TTC549 (cell line): ENCODE results near the gene LRRC36.
"Not testable (repeated sequence)": the region's sequence is repeated elsewhere in the genome, so short reads cannot be mapped to it uniquely, and the experiment has no call there.

Experiments
- FAIRE-seq: peaks from 2 replicates; lab custom pipeline; 2012; peaks lifted over from hg19 to GRCh38; lab: Jason Lieb, UNC

LRRC36 gene

DNA sequence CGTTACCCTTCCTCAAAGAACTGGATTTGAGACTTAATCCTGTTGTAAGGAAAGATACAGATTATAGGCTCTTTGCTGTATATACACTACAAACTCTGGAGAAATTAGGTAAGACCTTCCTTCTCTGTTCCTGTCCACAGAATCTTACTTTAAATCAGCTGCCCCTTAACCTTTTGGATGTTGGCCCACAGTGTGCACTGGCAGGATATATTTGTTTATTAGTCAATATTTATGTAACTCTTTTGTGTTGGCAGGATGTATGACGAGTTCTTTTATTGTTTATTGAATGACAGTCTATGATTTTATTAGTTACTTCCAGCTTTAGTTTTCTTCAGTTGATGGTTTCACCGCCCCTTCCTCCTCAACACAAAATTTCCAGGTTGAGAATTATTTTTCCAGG is 19.7 kb downstream of the LRRC36 start:
- no peak for FAIRE-seq

DNA sequence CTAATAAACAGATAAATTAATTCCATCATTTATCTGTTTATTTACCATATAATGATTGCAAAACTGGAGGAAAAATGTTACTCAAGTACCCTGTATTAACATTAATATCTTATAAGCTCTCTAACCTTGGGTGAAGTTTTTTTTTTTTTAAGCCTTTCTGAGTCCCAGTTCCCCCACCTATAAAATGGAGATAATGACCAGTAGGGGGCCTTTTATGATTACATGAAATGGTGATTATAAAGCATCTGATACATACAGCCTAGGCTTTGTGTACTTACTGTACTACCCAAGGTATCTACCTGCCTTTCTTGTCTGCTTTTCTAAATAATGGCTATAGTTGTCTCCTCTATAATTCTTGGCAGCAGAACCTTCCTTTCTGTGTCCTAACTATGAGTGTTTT is 22.6 kb downstream of the LRRC36 start:
- no peak for FAIRE-seq

DNA sequence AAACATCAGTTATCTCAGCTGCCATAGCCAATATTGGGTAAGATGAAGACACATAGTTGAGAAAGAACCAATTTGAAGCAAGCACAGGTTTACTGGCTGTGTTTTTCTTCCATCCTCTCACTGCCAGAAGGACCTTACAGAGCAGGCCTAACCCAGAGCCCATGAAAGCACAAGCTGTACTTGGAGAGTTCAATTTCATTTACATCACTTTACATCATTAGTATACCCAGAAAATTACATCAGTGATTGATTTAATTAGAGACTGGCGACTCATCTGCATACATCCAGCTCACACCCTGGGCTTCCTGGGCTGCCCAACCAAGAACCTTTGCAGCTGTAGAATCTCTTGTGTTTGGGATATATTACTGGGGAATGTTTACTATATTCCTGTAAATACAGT is 23.7 kb downstream of the LRRC36 start:
- FAIRE-seq = no peak

DNA sequence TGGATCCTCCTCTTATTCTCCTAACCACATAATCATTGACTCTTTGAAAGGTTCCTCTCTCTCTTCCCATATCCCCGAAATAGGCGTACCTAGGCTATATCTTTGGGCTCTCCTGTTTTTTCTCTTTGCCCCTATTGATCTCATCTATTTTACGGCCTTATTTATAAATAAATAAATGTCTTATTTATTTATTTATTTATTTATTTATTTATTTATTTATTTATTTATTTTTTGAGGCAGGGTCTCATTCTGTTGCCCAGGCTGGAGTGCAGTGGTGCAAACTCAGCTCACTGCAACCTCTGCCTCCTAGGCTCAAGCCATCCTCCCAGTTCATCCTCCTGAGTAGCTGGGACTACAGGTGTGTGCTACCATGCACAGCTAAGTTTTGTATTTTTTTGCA is 25.8 kb downstream of the LRRC36 start:
- FAIRE-seq = not testable (repeated sequence)

DNA sequence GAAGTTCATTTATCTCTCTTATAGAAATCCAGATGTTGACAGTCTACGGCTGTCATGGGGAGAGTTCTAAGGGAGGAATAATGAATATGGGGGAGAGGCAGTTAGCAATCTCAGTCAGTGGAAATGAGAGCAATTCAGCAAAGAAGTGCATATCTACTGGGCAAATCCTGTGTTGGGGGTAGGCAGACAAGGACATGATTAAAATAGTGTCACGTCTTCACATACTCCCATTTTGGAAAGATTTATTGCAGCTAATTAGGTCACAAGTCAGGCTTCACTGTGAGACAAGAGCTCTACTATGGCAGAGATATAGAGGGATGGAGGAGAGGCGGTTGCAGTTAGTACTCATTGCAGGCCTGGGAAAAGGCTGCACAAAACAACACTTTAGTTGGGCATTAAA is 29.8 kb downstream of the LRRC36 start:
- FAIRE-seq = no peak

DNA sequence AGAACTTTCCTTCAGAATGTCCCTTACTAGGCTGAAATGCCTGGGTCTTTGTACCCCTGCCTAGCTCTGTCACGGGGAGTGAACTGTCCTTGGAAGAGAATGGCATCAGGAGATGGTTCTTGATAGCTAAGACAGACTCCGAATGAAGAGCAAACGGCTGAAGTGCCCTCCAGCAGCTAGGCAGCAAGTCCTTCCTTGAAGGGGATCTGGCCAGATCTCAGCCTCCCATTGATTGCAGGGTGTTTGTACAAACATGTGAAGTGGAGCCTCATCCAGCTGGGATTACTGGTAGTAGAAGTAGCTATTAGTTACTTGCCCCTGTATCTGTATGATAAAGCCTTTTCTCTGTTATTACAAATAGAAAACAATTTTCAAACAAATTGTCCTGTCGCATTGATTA is 30.9 kb downstream of the LRRC36 start:
- FAIRE-seq = no peak

DNA sequence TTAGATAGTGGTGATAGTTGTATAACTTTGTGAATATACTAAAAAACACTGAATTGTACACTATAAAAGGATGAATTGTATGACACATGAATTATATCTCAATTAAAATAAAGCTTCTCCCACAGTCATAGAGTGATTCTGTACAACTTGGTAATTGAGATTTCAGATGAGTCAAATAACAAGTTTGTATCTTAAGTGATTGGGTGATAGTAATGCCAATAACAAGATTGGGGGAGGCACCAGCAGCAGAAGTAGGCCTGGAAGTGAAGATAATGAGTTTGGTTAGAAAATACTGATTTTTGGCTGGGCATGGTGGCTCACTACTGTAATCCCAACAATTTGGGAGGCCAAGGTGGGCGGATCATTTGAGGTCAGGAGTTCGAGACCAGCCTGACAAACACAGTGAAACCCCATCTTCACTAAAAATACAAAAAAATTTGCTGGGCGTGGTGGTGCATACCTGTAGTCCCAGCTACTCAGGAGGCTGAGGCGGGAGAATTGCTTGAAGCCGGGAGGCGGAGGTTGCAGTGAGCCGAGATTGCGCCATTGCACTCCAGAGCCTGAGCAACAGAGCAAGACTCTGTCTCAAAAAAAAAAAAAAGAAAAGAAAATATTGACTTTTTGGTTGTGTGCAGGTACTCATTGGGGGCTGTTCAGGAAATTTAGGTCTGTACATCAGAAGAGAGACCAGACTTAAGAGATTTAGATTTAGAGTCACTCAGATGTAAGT is 33.1 kb downstream of the LRRC36 start:
- not testable (repeated sequence) for FAIRE-seq

DNA sequence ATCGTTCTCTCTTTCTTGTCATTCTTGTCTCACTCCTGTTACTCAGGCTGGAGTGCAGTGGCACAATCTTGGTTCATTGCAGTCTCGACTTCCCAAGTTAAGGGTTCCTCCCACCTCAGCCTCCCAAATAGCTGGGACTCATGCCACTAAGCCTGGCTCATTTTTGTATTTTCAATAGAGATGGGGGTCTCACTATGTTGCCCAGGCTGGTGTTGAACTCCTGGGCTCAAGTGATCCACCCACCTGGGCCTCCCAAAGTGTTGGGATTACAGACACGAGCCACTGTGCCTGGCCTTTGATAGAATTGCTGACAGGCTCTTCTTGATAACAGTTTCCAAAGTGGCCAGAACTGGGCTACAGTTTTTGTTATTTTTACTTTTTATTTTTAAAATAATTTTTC is 34.4 kb downstream of the LRRC36 start:
- FAIRE-seq = no peak

DNA sequence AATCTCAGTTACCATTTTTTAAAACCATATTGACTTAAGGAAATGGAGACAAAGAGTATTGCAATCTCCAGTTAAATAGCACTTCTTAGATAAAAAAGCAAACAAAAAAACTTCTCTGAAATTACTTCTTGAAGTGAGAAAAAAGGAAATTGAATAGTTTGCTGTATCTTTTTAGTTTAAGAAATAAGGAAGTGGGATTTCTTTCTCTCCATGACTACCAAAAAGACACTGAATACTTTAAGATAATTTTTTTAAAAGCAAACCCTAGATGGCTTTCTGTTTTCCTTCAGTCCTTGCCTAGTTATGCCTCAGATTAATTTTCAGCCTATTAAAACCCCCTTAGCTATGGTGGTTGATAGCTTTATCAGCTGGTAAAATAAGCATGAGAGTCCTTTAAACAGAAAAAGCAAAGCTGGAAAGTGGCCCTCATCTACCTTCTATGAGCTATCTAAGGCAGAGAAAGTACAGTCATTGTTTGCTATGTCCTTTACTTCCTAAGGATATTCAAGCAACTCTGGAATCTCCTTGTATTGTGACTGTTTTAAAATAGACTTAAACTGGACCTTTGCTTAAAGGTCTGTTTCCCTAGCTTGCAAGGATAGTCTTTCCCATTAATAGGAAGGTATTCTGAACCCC is 38.1 kb downstream of the LRRC36 start:
- FAIRE-seq = no peak

DNA sequence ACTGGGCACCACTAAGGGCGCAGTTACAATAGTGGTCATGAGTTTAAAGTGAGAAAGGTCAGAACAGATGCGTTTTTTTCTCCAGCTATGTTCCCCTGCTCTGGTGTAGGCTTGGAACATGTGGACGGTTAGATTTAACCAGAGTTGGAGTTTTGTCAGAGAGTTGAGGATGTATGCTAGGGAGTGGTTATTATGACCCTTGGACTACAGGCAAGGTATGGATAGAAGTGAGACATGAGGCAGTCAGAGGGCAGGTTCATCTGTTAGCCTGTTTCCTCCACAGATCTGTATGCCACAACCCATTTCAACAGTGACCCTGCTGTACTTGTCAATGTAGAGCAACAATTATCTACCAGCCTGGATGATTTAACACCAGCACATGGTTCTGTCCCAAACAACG is 44.0 kb downstream of the LRRC36 start:
- FAIRE-seq = no peak

DNA sequence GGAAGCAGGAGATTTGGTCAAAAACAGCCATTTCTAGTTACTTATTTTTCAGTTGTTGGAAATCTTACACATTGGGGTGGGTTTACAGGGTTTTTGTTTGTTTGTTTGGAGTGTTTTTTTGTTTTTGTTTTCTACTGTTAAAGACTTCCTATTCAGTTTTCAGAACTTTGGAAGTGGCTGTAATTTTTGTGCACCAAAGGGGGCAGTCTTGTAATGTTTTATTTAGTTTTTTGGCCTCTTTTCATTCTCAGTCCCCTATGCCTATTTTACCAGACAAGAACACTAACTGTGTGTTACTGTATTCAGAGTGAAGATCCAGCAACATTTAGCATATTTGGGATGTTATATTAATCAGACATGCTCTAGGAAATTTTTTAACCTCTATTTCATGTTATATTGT is 46.0 kb downstream of the LRRC36 start:
- no peak for FAIRE-seq

DNA sequence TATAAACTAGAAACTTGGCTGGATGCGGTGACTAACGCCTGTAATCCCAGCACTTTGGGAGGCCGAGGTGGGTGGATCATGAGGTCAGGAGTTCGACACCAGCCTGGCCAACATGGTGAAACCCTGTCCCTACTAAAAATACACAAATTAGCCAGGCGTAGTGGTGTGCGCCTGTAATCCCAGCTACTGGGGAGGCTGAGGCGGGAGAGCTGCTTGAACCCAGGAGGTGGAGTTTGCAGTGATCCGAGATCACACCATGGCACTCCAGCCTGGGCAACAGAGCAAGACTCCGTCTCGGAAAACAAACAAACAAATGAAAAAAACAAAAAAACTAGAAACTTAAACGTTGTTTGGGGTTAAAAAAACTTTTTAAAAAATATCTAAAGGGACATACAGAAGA is 49.4 kb downstream of the LRRC36 start:
- not testable (repeated sequence) for FAIRE-seq

DNA sequence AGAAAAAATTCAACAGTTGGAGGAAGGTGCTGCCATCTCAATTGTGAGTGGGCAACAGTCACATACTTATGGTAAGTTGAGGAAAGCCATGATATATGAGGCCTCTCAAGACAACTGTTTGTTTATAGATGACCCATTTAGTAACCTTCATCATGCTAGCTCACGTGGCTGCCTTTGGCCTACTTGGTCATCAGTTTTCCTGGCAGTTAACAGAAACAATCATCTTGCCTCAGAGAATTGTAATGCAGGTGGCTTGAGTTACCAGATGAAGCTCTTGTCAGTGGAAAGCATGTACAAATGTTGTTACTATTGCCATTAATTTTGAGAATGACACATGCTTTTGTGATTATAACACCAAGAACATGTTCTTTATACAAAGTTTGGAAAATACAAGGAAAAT is 52.0 kb downstream of the LRRC36 start:
- FAIRE-seq = no peak

DNA sequence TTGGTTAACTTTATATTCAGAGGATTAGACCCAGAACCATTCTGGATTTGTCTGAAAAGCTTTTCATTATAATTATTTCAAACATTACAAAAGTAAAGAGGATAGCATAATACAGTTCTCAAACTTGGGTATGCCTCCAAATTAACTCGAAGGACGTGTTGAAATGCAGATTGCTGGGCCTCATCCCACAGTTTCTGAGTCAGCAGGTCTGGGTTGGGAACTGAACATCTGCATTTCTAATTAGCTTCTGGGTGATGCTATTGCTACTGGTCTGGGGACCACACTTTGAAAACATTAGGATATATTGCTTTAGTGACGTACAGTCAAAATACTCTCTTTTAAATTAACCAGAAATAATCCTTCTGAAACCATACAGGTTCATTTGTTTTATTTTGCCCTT is 56.7 kb downstream of the LRRC36 start:
- FAIRE-seq = no peak

DNA sequence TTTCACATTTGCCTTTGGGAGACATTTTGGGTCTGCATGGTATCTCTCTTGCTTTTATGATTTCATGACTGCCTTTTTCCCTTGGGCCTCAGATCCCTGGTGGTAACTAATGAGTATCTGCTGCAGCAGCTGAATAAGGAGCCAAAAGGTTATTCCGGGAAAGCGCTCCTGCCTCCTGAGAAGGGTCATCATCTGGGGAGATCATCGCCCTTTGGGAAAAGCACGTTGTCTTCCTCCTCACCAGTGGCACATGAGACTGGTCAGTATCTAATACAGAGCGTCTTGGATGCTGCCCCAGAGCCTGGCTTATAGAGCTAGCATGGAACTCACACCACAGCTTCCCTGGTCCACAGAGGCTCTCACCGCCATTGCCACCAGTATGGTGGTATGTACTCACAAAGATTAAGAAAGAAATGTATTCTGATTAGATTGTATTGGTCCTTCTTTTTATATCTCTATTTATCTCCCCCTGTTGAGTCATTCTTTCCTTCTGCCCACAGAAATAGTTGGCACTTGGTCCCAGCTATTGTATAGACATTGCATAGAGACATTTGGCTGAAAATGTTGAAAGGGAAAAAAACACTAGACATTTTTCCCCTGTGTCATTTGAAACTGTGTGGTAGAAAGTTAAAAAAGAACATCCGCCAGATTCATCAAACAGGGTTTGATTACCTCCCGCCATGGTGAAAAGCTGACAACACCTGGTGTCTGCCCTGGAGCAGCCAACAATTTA is 58.3 kb downstream of the LRRC36 start:
- FAIRE-seq = no peak

DNA sequence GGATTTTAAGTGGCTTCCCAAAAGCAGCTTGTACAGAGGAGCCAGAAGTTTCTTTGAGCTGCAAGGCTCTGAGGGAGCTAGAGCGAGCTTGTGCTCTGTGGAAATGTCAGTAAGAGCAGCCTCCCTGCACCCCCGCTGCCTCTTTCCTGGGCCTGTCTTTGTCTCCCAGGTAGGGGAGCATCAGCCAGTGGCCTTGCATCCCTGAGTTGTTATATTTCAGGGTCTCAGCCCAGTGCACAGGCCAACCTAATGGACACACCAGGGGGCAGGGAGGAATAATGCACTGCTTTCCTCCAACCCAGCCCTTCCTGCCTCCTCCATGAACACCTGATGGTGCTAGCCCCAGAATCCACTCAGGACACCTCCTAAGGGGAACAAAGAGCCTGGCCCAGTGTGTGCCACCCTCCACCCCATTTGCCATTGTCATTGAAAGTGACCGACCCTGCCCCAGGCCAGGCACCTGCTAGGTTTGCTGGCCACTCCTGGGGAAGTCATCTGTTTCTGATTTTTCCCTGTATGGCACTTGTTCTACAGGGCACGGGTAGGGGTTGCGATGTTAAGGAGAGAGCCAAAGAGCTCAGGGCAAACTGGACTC is 60.3 kb downstream of the LRRC36 start:
- FAIRE-seq = no peak

DNA sequence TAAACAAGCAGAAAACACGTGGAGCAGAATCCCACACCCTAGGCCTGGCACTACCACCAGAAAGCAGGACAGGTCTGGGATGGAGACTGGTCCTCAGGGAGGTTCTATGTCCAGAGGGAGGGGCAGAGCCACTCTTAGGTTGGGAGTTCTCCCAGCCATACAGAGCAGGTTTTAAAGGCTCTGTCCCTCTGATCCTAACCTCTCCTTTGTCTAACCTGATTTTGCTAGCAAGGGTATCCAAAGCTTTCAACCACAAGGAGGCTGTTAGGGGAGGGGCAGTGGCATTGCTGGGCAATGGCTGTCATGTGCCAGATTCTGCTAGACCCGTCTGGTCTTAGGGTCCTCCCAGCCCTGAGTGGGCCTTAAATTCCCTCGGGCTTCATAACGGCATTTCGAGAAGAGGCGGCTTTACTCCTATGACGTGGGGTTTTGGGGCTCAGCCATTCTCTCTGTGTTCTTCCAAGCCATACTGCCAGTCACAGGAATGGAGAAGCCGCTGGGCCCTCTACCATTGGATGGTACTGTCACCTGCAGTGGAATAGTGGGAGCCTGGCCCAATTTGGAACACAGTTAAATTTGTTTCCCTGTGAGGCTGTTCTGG is 61.0 kb downstream of the LRRC36 start:
- no peak for FAIRE-seq

DNA sequence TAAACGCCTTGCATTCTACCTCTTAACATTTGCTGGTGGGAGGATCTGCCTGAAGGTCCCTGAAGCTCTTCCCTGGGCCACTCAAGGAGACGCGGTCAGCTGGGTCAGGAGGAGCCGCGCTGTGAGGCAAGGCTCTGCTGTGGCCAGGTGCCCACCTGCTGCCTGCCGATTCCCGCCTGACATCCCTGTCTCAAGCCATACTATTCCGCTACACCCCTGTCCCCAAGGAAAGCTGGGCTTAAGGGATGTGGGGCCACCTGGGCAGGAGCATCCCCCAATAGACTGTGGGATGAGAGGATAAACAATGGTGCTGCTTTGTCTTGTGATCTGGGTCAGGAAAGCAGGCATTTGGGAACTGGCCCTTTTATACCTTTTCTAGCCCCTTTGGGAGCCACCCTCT is 61.6 kb downstream of the LRRC36 start:
- FAIRE-seq = no peak

DNA sequence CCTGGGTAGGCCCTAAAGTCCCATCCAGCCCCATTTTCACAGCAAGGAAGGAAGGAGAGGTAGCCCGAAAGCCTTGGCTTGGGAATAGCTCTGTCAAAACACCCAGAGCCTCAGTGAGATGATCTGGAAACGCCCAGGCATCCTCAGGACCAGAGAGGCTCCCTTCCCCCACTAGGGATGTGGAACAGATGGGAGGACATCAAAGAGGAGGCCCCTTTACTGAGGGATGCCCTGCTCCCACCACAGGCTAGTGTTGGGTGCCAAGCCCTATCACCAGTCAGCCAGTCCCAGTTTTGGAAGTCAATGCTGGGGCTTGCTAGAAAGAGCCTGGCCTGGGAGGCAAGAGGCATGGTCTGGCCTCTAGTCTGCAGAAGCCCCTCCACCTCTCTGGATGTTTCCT is 62.0 kb downstream of the LRRC36 start:
- FAIRE-seq = no peak

DNA sequence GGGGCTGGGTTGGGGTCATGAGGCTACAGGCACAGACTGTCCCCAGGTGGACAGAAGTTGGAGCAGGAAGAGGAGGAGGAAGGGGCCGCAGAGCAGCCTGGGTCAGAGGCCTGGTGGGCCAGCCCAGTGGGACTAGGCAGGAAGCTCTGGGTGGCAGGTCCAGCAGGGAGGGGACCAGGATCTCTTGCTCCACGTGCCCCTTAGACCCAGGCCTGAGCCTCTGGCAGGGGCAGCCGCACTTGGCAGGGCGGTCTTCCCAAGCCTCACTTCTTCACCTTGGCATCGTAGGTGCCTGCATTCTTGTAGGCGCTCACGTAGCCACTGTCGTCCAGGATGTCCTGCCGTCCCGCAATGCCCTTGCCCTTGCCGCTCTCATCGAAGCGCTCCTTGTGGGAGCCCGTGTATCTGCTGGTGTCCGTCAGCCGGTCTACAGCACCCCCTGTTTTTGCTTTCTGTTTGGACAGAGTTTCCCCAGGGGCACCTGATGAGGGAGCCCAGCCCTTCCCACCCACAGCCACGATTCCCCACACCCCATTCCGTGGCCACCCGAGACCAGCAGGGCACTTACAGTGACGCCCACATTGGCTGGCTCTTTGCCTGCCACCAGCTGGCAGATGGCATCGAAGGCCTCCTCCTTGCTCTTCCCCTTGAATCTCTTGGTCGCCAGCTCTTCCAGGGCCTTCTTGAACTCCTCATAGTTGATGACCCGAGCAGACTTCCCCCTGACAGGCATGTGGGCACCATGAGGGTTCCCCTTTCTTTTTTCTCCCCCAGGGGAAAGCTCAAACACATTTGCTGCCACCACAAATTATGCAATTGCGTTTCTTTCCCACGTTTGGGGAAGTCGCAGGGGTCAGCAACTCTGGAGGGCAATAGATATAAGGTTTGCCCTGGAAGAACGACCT is 63.5 kb downstream of the LRRC36 start:
- no peak for FAIRE-seq

DNA sequence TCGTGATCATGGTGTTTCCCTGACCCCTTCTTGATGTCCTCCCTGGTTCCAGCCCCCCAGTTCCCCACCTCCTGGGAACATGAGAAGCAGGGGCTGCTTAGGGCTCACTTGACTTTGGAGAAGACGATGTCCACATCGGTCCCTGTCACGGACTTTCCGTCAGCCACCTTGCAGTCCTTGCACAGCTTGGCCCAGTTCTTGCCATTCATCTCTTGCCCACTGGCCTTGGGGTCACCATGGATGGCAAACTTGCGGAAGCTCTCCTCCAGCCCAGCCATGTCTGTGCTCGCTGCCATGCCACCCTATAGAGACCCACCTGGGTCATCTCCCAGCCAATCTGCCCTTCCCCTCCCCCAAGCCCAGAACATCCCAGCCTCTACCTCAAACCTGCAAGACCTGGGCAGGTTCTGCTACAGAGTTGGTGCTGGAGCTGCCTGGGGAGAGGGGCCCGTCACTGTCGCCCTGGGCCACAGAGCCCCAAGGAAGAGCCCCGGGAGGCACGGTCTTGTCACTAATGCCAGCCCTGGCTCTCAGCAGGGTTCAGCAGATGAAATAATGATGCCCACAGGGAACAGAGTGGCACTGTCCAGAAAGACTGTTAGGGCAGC is 64.3 kb downstream of the LRRC36 start:
- FAIRE-seq = no peak
